SK-N-SH (cell line): ENCODE results near the gene PHF1. TPM values are rescaled to one million over a fixed set of nuclear protein-coding genes. Genes with fewer than 3 reads are reported as not detected.

ENCODE experiments used
- CTCF ChIA-PET: fragments of 300-600, 350-600 bp; formaldehyde crosslinking; extraction: SDS; loops from one replicate; lab custom pipeline; 2021; lab: Yijun Ruan, JAX
- POLR2A ChIA-PET: fragments of 350-600 bp; sonication (Branson Sonifier 250); formaldehyde crosslinking; extraction: SDS; loops from one replicate; lab custom pipeline; 2020; ENCODE audit warnings: antibody characterized with exemption, inconsistent platforms; lab: Yijun Ruan, JAX
- DNase-seq: peaks from one replicate; pipeline ENCODE4 v3.0.0; 2012
- H2AFZ ChIP-seq: fragments of 200-600 bp; sonication (generic); 2 replicates; pipeline ENCODE4 v1.8.1; 2016; ENCODE audit warnings: antibody characterized with exemption, mild to moderate bottlenecking, low read depth
- H3F3A ChIP-seq: fragments of 200-600 bp; sonication (generic); replicated peaks from 2 replicates; pipeline ENCODE3; 2016; ENCODE audit warnings: antibody characterized with exemption, mild to moderate bottlenecking; ENCODE audit not compliant: insufficient read depth
- H3K27ac ChIP-seq, 2 experiments: fragments of 200-500 bp in 1 of 2; fragments of 200-600 bp in 1 of 2; sonication (Bioruptor generic) in 1 of 2; sonication (generic), shearing (Covaris generic) in 1 of 2; 2 replicates each; pipeline versions ENCODE4 v1.5.1 to v1.6.1; 2014 to 2016; ENCODE audit warnings: low read depth in 2 of 2, inconsistent platforms in 1 of 2, low read length in 1 of 2, mild to moderate bottlenecking in 1 of 2, mixed read lengths in 1 of 2
- H3K27me3 ChIP-seq: fragments of 200-600 bp; sonication (generic), shearing (Covaris generic); 2 replicates; pipeline ENCODE4 v1.6.1; 2016; ENCODE audit warnings: mixed run types; ENCODE audit not compliant: insufficient read depth
- H3K36me3 ChIP-seq, 2 experiments: fragments of 200-500 bp in 1 of 2; fragments of 200-600 bp in 1 of 2; sonication (Bioruptor generic) in 1 of 2; sonication (generic) in 1 of 2; replicated peaks in 1 of 2; 2 replicates each; pipeline versions ENCODE3 to v1.5.1; 2014 to 2016; ENCODE audit warnings: low read length in 1 of 2, mild to moderate bottlenecking in 1 of 2; ENCODE audit not compliant: insufficient read depth in 2 of 2, control insufficient read depth in 1 of 2
- H3K4me1 ChIP-seq, 2 experiments: fragments of 200-500 bp in 1 of 2; fragments of 200-600 bp in 1 of 2; sonication (Bioruptor generic) in 1 of 2; sonication (generic), shearing (Covaris generic) in 1 of 2; 2 replicates each; pipeline versions ENCODE4 v1.5.1 to v1.6.1; 2014 to 2016; ENCODE audit warnings: low read depth in 1 of 2, low read length in 1 of 2, mixed run types in 1 of 2; ENCODE audit not compliant: insufficient read depth in 2 of 2, control insufficient read depth in 1 of 2
- H3K4me2 ChIP-seq: fragments of 200-600 bp; sonication (generic), shearing (Covaris generic); 2 replicates; pipeline ENCODE4 v1.6.1; 2017; ENCODE audit warnings: mixed run types
- H3K4me3 ChIP-seq, 2 experiments: fragments of 200-500 bp in 1 of 2; fragments of 200-600 bp in 1 of 2; sonication (Bioruptor generic) in 1 of 2; sonication (generic), shearing (Covaris generic) in 1 of 2; 2 replicates each; pipeline versions ENCODE4 v1.5.1 to v1.8.1; 2014 to 2016; ENCODE audit warnings: low read depth in 2 of 2, inconsistent platforms in 1 of 2, low read length in 1 of 2, mild to moderate bottlenecking in 1 of 2, mixed read lengths in 1 of 2, moderate library complexity in 1 of 2
- H3K79me2 ChIP-seq: fragments of 200-600 bp; sonication (generic); 2 replicates; pipeline ENCODE4 v1.8.1; 2017; ENCODE audit warnings: mild to moderate bottlenecking; ENCODE audit not compliant: insufficient read depth
- H3K9ac ChIP-seq: fragments of 200-600 bp; sonication (generic); 2 replicates; pipeline ENCODE4 v1.6.1; 2017; ENCODE audit warnings: mixed run types
- H3K9me2 ChIP-seq: fragments of 200-600 bp; sonication (generic); 2 replicates; pipeline ENCODE4 v1.6.1; 2017; ENCODE audit warnings: mixed run types
- H3K9me3 ChIP-seq: fragments of 200-600 bp; sonication (generic); 2 replicates; pipeline ENCODE4 v1.6.1; 2017; ENCODE audit warnings: mixed run types, mild to moderate bottlenecking, moderate library complexity
- H4K20me1 ChIP-seq: fragments of 200-600 bp; sonication (generic); 2 replicates; pipeline ENCODE4 v1.6.1; 2017; ENCODE audit warnings: mild to moderate bottlenecking, mixed run types; ENCODE audit not compliant: insufficient read depth
- CTCF ChIP-seq: fragments of 200-600 bp; sonication (generic); IDR thresholded peaks from 2 replicates; pipeline ENCODE4 v1.6.1; 2017; ENCODE audit warnings: antibody characterized with exemption, mild to moderate bottlenecking, moderate library complexity
- MXI1 ChIP-seq: IDR thresholded peaks from 2 replicates; pipeline ENCODE4 v1.6.1; 2012; ENCODE audit warnings: mild to moderate bottlenecking, low read depth, low read length, improper control_type of control experiment
- PBX3 ChIP-seq: IDR thresholded peaks from 2 replicates; pipeline ENCODE4; 2012
- POLR2AphosphoS5 ChIP-seq: IDR thresholded peaks from 2 replicates; pipeline ENCODE4 v1.6.1; 2012; ENCODE audit warnings: low read depth, low read length
- SMC3 ChIP-seq: IDR thresholded peaks from 2 replicates; pipeline ENCODE4 v1.6.1; 2012; ENCODE audit warnings: low read depth, low read length, improper control_type of control experiment
- TAF1 ChIP-seq: IDR thresholded peaks from 2 replicates; pipeline ENCODE4 v1.6.1; 2012; ENCODE audit warnings: low read depth, mild to moderate bottlenecking, low read length, moderate library complexity, borderline replicate concordance
- ZBTB33 ChIP-seq: IDR thresholded peaks from 2 replicates; pipeline ENCODE4 v1.4.0; 2012; ENCODE audit warnings: low read depth, borderline replicate concordance
- WGBS: methylation state at CpG from one replicate; pipeline ENCODE4 v1.1.6; 2017; ENCODE audit warnings: low lambda C conversion rate; 5-methylcytosine and 5-hydroxymethylcytosine counted together
- polyA plus RNA-seq, 3 experiments: library from polyadenylated mRNA; depleted of rRNA; stranded (reverse); fragments of >200 nt; gene quantifications; 2 replicates each; pipeline ENCODE4 v1.2.3, GENCODE V29; 2012

Gene PHF1
- polyA plus RNA-seq, 1 of the 3 experiments (the other 2 are of a cell fraction), result 48.7 TPM

GRCh38 chr6:33426590-33427511 lies 16.0 kb downstream of the PHF1 start:
- Histone ChIP-seq H3F3A (peaks cover 23% of the 10 kb centered on the region), H4K20me1 (no peaks in the 10 kb centered on the region; the same call in 1 of the 2 replicates), H3K27me3 (no peaks in the 10 kb centered on the region), H3K27ac (peak overlapping the region; percentile 89 to 90), H3K4me2 (peak overlapping the region; percentile 93), H3K9me2 (no peaks in the 10 kb centered on the region), H2AFZ (peak overlapping the region; percentile 75; the same call in 1 of the 2 replicates)
- TF ChIP-seq TAF1 (no peak), POLR2AphosphoS5 (no peak), ZBTB33 (no peak)
- TF ChIP-seq, all 33 proteins: peak for 0
- DNase-seq, result peak; percentile 46
- Histone ChIP-seq H3K9ac (peak overlapping the region; percentile 89; the same call in 1 of the 2 replicates), H3K36me3 (no peaks in the 10 kb centered on the region), H3K4me3 (peak overlapping the region; percentile 73 to 75), H3K9me3 (no peaks in the 10 kb centered on the region), H3K4me1 (peaks cover 25 to 53% of the 10 kb centered on the region in 2 experiments), H3K79me2 (peaks cover 33% of the 10 kb centered on the region)
- WGBS, result 4% methylated on average over 12 of the region's 12 CpGs
- CTCF ChIA-PET, result interaction anchor here (0.6 to 2.7 kb wide), 21 partner anchors 9 to 165 kb away, joined by 3 to 22 read pairs (median 5); partner anchors contain the start of genes CUTA, PFDN6, WDR46 and ZBTB22
- POLR2A ChIA-PET, result interaction anchor here (1.3 kb wide), 1 partner anchor 27 kb away, joined by 3 read pairs; the partner anchor contains the start of gene ZBTB9

GRCh38 chr6:33427585-33428223 lies 16.9 kb downstream of the PHF1 start:
- Histone ChIP-seq H4K20me1 (no peaks in the 10 kb centered on the region; the same call in 1 of the 2 replicates), H2AFZ (peak overlapping the region; percentile 78; the same call in 1 of the 2 replicates)
- no CpG with 5 or more reads among the region's 79 CpGs for WGBS

More at GRCh38 chr6:33427585-33428223, 16.9 kb downstream of the PHF1 start:
- Histone ChIP-seq H3K79me2 (peaks cover 33% of the 10 kb centered on the region), H3K9me3 (no peaks in the 10 kb centered on the region), H3K9me2 (no peaks in the 10 kb centered on the region), H3K36me3 (no peaks in the 10 kb centered on the region), H3K4me1 (peaks cover 25 to 53% of the 10 kb centered on the region in 2 experiments), H3F3A (peaks cover 23% of the 10 kb centered on the region), H3K27me3 (no peaks in the 10 kb centered on the region), H3K4me2 (peak overlapping the region; percentile 93), H3K27ac (peak overlapping the region in 1 of 2 experiments; percentile 64; a peak in 2 of 4 replicates), H3K9ac (peak overlapping the region; percentile 57; the same call in 1 of the 2 replicates), H3K4me3 (peak overlapping the region; percentile 73 to 75)
- TF ChIP-seq POLR2AphosphoS5 (no peak), MXI1 (peak; percentile 52), CTCF (peak; percentile 30; the same call in 1 of the 2 replicates), PBX3 (0 out of 2 replicates have a peak, but pooled peaks have one; percentile 6), SMC3 (0 out of 2 replicates have a peak, but pooled peaks have one; percentile 1)
- CTCF ChIA-PET, result interaction anchor here (0.7 kb wide), 1 partner anchor 10 kb away, joined by 3 read pairs; no protein-coding TSS in a partner anchor
- POLR2A ChIA-PET, result no interaction called here
- DNase-seq, result peak; percentile 80
